SK-N-SH treated with all-trans-retinoic acid at 6 μM for 48 hours (cell line): ENCODE measurements around the gene F5.
A peak's percentile ranks its signal among the peaks of the same experiment; 100 is the strongest.

Source experiments
- ATAC-seq: fragments of 200-7000 bp; cut with Tn5 transposase; 3 replicates; pipeline ENCODE4 v1.9.1; 2020; ENCODE audit warnings: mild to moderate bottlenecking, moderate library complexity
- ARNTL ChIP-seq: fragments of 450-650 bp; formaldehyde crosslinking; IDR thresholded peaks from 2 replicates; pipeline ENCODE4 v1.5.0; 2020; ENCODE audit warnings: low read depth, mild to moderate bottlenecking, moderate library complexity, borderline replicate concordance
- BACH2 ChIP-seq: fragments of 250-450 bp; sonication (Bioruptor Pico); IDR thresholded peaks from 2 replicates; pipeline ENCODE4 v1.9.0; 2021; ENCODE audit warnings: mild to moderate bottlenecking, borderline replicate concordance
- CREB5 ChIP-seq: fragments of 250-450 bp; sonication (Bioruptor Pico); IDR thresholded peaks from 2 replicates; pipeline ENCODE4 v1.5.1; 2020; ENCODE audit warnings: low read depth, mild to moderate bottlenecking, moderate library complexity
- CSDC2 ChIP-seq: fragments of 250-450 bp; sonication (Bioruptor Pico); IDR thresholded peaks from 2 replicates; pipeline ENCODE4 v1.5.0; 2020; ENCODE audit warnings: mild to moderate bottlenecking, moderate library complexity
- CSRNP3 ChIP-seq: fragments of 250-450 bp; sonication (Bioruptor Pico); IDR thresholded peaks from 2 replicates; pipeline ENCODE4 v1.5.1; 2021; ENCODE audit warnings: mild to moderate bottlenecking, moderate library complexity
- ESRRG ChIP-seq: fragments of 250-450 bp; sonication (Bioruptor Pico); IDR thresholded peaks from 2 replicates; pipeline ENCODE4 v1.6.1; 2021; ENCODE audit warnings: mild to moderate bottlenecking
- GLIS3 ChIP-seq: fragments of 250-450 bp; sonication (Bioruptor Pico); IDR thresholded peaks from 2 replicates; pipeline ENCODE4 v1.5.0; 2020; ENCODE audit warnings: mild to moderate bottlenecking, moderate library complexity
- ISL1 ChIP-seq: fragments of 250-450 bp; sonication (Bioruptor Pico); IDR thresholded peaks from 2 replicates; pipeline ENCODE4 v2.1.2; 2022; ENCODE audit warnings: mild to moderate bottlenecking, moderate library complexity
- OSR1 ChIP-seq: fragments of 250-450 bp; sonication (Bioruptor Pico); IDR thresholded peaks from 2 replicates; pipeline ENCODE4 v1.8.0; 2022; ENCODE audit warnings: moderate library complexity, mild to moderate bottlenecking, inconsistent platforms
- PATZ1 ChIP-seq: fragments of 250-450 bp; sonication (Bioruptor Pico); IDR thresholded peaks from 2 replicates; pipeline ENCODE4 v1.8.0; 2020; ENCODE audit warnings: mild to moderate bottlenecking, moderate library complexity, borderline replicate concordance
- PPARA ChIP-seq: fragments of 250-450 bp; sonication (Bioruptor Pico); IDR thresholded peaks from 2 replicates; pipeline ENCODE4 v1.5.0; 2020; ENCODE audit warnings: mild to moderate bottlenecking, borderline replicate concordance
- RARB ChIP-seq: fragments of 250-450 bp; sonication (Bioruptor Pico); IDR thresholded peaks from 2 replicates; pipeline ENCODE4 v1.8.0; 2021; ENCODE audit warnings: mild to moderate bottlenecking, moderate library complexity
- SNAI2 ChIP-seq: fragments of 250-450 bp; sonication (Bioruptor Pico); IDR thresholded peaks from 2 replicates; pipeline ENCODE4 v1.5.0; 2020; ENCODE audit warnings: mild to moderate bottlenecking, moderate library complexity
- TCF4 ChIP-seq: fragments of 250-450 bp; sonication (Bioruptor Pico); IDR thresholded peaks from 2 replicates; pipeline ENCODE4 v1.8.0; 2021; ENCODE audit warnings: mild to moderate bottlenecking, moderate library complexity, borderline replicate concordance
- TOX ChIP-seq: fragments of 250-450 bp; sonication (Bioruptor Pico); IDR thresholded peaks from 2 replicates; pipeline ENCODE4 v1.8.0; 2021; ENCODE audit warnings: mild to moderate bottlenecking, moderate library complexity, borderline replicate concordance
- TSHZ2 ChIP-seq: fragments of 250-450 bp; sonication (Bioruptor Pico); IDR thresholded peaks from 2 replicates; pipeline ENCODE4 v1.5.0; 2020; ENCODE audit warnings: mild to moderate bottlenecking, moderate library complexity
- ZC3H10 ChIP-seq: fragments of 250-450 bp; sonication (Bioruptor Pico); IDR thresholded peaks from 2 replicates; pipeline ENCODE4 v1.5.1; 2021; ENCODE audit warnings: mild to moderate bottlenecking, moderate library complexity
- ZFP3 ChIP-seq: fragments of 250-450 bp; sonication (Bioruptor Pico); IDR thresholded peaks from 2 replicates; pipeline ENCODE4 v1.5.0; 2020; ENCODE audit warnings: mild to moderate bottlenecking, moderate library complexity
- ZFP30 ChIP-seq: fragments of 450-650 bp; formaldehyde crosslinking; IDR thresholded peaks from 2 replicates; pipeline ENCODE4 v1.5.0; 2022; ENCODE audit warnings: mild to moderate bottlenecking, moderate library complexity
- ZNF565 ChIP-seq: fragments of 450-650 bp; formaldehyde crosslinking; conservative IDR thresholded peaks from 2 replicates; pipeline ENCODE4 v1.5.0; 2020; ENCODE audit warnings: low read depth, mild to moderate bottlenecking, moderate library complexity
- ZNF70 ChIP-seq: fragments of 450-650 bp; formaldehyde crosslinking; IDR thresholded peaks from 2 replicates; pipeline ENCODE4 v1.5.0; 2020; ENCODE audit warnings: mild to moderate bottlenecking, moderate library complexity
- ZNF8 ChIP-seq: fragments of 450-650 bp; formaldehyde crosslinking; IDR thresholded peaks from 2 replicates; pipeline ENCODE4 v1.5.0; 2020; ENCODE audit warnings: mild to moderate bottlenecking, moderate library complexity

The F5 gene

GRCh38 chr1:169513208-169513607 lies 73.1 kb downstream of the F5 start:
- no peak for ATAC-seq
- TF ChIP-seq BACH2 (CRISPR knock-in tag) (no peak), CREB5 (CRISPR knock-in tag) (no peak), ZFP3 (CRISPR knock-in tag) (no peak), ARNTL (CRISPR knock-in tag) (no peak), ISL1 (no peak), PPARA (CRISPR knock-in tag) (no peak), TOX (CRISPR knock-in tag) (no peak), ZNF565 (CRISPR knock-in tag) (no peak), ZNF70 (CRISPR knock-in tag) (no peak), OSR1 (no peak), ZC3H10 (CRISPR knock-in tag) (no peak), ZFP30 (CRISPR knock-in tag) (no peak), TSHZ2 (CRISPR knock-in tag) (no peak), ZNF8 (CRISPR knock-in tag) (no peak), RARB (CRISPR knock-in tag) (no peak), ESRRG (CRISPR knock-in tag) (no peak), CSDC2 (CRISPR knock-in tag) (no peak), TCF4 (CRISPR knock-in tag) (no peak), CSRNP3 (no peak), GLIS3 (CRISPR knock-in tag) (no peak)

GRCh38 chr1:169511316-169512005 lies 74.8 kb downstream of the F5 start:
- TF ChIP-seq OSR1 (0 out of 2 replicates have a peak, but pooled peaks have one; percentile 20), ZC3H10 (CRISPR knock-in tag) (no peak), PATZ1 (CRISPR knock-in tag) (no peak), ESRRG (CRISPR knock-in tag) (no peak), SNAI2 (CRISPR knock-in tag) (no peak)
- ATAC-seq: peak; percentile 88

GRCh38 chr1:169510060-169510459 lies 76.2 kb downstream of the F5 start:
- no peak for ATAC-seq
- TF ChIP-seq BACH2 (CRISPR knock-in tag) (no peak), TCF4 (CRISPR knock-in tag) (no peak), CSRNP3 (no peak), CSDC2 (CRISPR knock-in tag) (no peak), CREB5 (CRISPR knock-in tag) (no peak), SNAI2 (CRISPR knock-in tag) (no peak)
